CD4-positive, alpha-beta memory T cell (primary cell): ENCODE data around the gene RSBN1. TPM values are rescaled to one million over a fixed set of nuclear protein-coding genes. Genes with fewer than 3 reads are reported as not detected.
A peak's percentile ranks its signal among the peaks of the same experiment; 100 is the strongest.

ENCODE experiments used
- CTCF ChIA-PET: fragments of 350-600 bp; sonication (Branson Sonifier 250); formaldehyde crosslinking; loops from one replicate; lab custom pipeline; 2021; ENCODE audit warnings: inconsistent platforms; ENCODE audit not compliant: partially characterized antibody; lab: Charles Lee
- POLR2A ChIA-PET: fragments of 350-600 bp; sonication (Branson Sonifier 250); formaldehyde crosslinking; loops from one replicate; lab custom pipeline; 2021; ENCODE audit not compliant: partially characterized antibody; lab: Charles Lee
- DNase-seq, 5 donors: peaks; one replicate each; pipeline versions ENCODE4 v3.0.0 to v3.0.0-alpha.2; 2020 to 2022; ENCODE audit warnings: mixed read lengths in 1 of 5
- H3K27ac ChIP-seq: one replicate; pipeline ENCODE4 v1.7.0; 2013; ENCODE audit warnings: low read depth, low read length
- H3K27me3 ChIP-seq: 2 replicates; pipeline ENCODE4 v1.7.0; 2013; ENCODE audit warnings: mild to moderate bottlenecking, low read length, moderate library complexity; ENCODE audit not compliant: insufficient read depth
- H3K36me3 ChIP-seq: 2 replicates; pipeline ENCODE4 v1.7.0; 2013; ENCODE audit warnings: mild to moderate bottlenecking, low read length, moderate library complexity; ENCODE audit not compliant: insufficient read depth
- H3K4me1 ChIP-seq: 2 replicates; pipeline ENCODE4 v1.7.0; 2013; ENCODE audit warnings: mild to moderate bottlenecking, low read length, moderate library complexity; ENCODE audit not compliant: insufficient read depth
- H3K4me3 ChIP-seq, 2 donors: one replicate each; pipeline ENCODE4 v1.7.0; 2013; ENCODE audit warnings: low read length in 2 of 2, mild to moderate bottlenecking in 1 of 2
- H3K9me3 ChIP-seq, 2 donors: one replicate each; pipeline ENCODE4 v1.7.0; 2013; ENCODE audit warnings: low read length in 2 of 2, control low read depth in 1 of 2; ENCODE audit not compliant: control insufficient read depth in 1 of 2
- H3K27ac Mint-ChIP-seq, 7 donors: one replicate each; pipeline ENCODE4 v1.8.0; 2020 to 2021; ENCODE audit warnings: mixed read lengths in 7 of 7, mild to moderate bottlenecking in 6 of 7, inconsistent platforms in 3 of 7, moderate library complexity in 3 of 7
- H3K27me3 Mint-ChIP-seq, 2 donors: one replicate each; pipeline ENCODE4 v1.8.0; 2020 to 2021; ENCODE audit warnings: mixed read lengths in 2 of 2
- H3K36me3 Mint-ChIP-seq, 2 donors: one replicate each; pipeline ENCODE4 v1.8.0; 2020 to 2021; ENCODE audit warnings: mixed read lengths in 2 of 2, inconsistent platforms in 1 of 2, mild to moderate bottlenecking in 1 of 2
- H3K4me1 Mint-ChIP-seq, 4 donors: one replicate each; pipeline ENCODE4 v1.8.0; 2020 to 2021; ENCODE audit warnings: mixed read lengths in 4 of 4, mild to moderate bottlenecking in 1 of 4
- H3K4me3 Mint-ChIP-seq, 8 donors: one replicate each; pipeline ENCODE4 v1.8.0; 2020 to 2021; ENCODE audit warnings: mixed read lengths in 8 of 8, mild to moderate bottlenecking in 7 of 8, moderate library complexity in 6 of 8, inconsistent platforms in 3 of 8
- H3K9me3 Mint-ChIP-seq, 8 donors: one replicate each; pipeline ENCODE4 v1.8.0; 2020 to 2021; ENCODE audit warnings: mixed read lengths in 8 of 8, mild to moderate bottlenecking in 5 of 8, inconsistent platforms in 3 of 8, moderate library complexity in 1 of 8
- intact Hi-C: fragments of 100-400 bp; cut with micrococcal nuclease; formaldehyde crosslinking; loops from one replicate; pipeline ENCODE4 v1.15.1; 2023
- polyA plus RNA-seq, 2 donors: library from polyadenylated mRNA; unstranded; fragments of 300-500 nt; fragmentation: Illumina TruSeq; gene quantifications; one replicate each; pipeline ENCODE4 v1.2.3, GENCODE V29; 2021
- total RNA-seq, 2 experiments: library from RNA; stranded (reverse); gene quantifications; one replicate each; pipeline ENCODE4 v1.2.3, GENCODE V29; 2021

The RSBN1 gene
- total and polyA plus RNA-seq, 4 experiments from 2014 or later: 41.1 to 60.2 (median 55.3) TPM

DNA sequence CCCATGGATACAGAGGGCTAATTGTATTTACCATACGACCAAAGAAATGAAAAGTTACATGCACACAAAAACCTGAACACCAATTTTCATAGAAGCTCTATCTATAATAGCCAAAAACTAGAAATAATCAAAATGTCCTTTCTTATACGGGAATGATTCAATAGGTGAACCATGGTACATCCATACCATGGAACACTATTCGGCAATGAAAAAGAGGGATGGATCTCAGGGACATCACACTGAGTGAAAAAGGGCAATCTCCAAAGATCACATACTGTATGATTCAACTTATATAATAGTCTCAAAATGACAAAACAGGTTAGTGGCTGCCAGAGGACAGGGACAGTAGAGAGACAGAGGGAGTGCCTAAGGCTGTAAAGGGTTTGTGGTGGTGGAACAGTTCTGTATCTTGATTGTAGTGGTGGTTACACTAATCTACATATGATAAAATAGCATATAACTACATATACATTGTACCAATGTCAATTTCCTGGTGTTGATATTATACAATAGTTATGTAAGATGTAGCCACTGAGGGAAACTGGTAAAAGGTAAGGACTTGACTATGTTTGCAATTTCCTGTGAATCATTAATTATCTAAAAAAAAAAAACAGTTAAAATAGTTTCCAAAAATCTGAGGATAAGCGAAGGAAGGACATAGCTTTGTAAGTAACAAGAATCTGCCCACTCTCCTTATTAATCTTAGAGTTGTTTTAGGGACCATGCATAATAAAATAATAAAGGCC, 3.7 kb downstream of the RSBN1 start:
- ChIA-PET POLR2A (no interaction called here), CTCF (no interaction called here)
- peaks cover 41 to 77% (median 55%) of the 10 kb centered on the region in 4 donors for H3K4me1 Mint-ChIP-seq

DNA sequence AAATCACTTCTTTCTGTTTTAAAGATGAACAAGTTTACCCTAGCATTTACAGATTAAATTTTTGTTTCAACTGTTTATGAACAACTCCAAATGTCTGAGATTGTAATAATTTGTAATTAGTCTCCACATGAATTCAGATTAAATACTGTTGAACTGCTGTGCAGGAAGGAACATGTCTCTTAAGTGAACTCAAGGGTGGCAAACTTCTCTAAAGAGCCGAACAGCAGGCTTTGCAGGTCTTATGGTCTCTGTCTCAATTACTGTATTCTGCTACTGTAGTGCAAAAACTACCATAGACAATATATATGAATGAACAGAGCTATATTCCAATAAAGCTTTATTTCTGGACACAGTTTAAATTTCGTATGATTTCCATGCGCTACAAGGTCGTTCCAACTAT, 6.6 kb downstream of the RSBN1 start:
- peak overlapping the region in 5 of 8 donors; percentile 25 to 54 (median 33) for H3K4me3 Mint-ChIP-seq
- H3K4me1 ChIP-seq: peaks cover 89% of the 10 kb centered on the region
- no peaks in the 10 kb centered on the region for H3K27me3 ChIP-seq
- no peak overlapping the region for H3K4me3 ChIP-seq
- no peak for DNase-seq
- ChIA-PET POLR2A (interaction anchor here (1.2 kb wide), 1 partner anchor 124 kb away, joined by 4 read pairs; the partner anchor contains the start of gene HIPK1), CTCF (interaction anchor here (1.1 to 1.2 kb wide), 2 partner anchors 8 to 11 kb away, joined by 3 read pairs; no protein-coding TSS in a partner anchor)
- H3K27ac Mint-ChIP-seq: no peak overlapping the region
- no peaks in the 10 kb centered on the region for H3K27me3 Mint-ChIP-seq
- no peak overlapping the region for H3K27ac ChIP-seq
- peaks cover 57 to 95% (median 76%) of the 10 kb centered on the region in 4 donors for H3K4me1 Mint-ChIP-seq
- H3K36me3 ChIP-seq: no peaks in the 10 kb centered on the region
- intact Hi-C loops: no loop called here
- peaks cover 0 to 2% (median 0%) of the 10 kb centered on the region in 8 donors for H3K9me3 Mint-ChIP-seq
- peaks cover 23 to 35% of the 10 kb centered on the region in 2 donors for H3K36me3 Mint-ChIP-seq
- no peaks in the 10 kb centered on the region for H3K9me3 ChIP-seq

More for the DNA sequence above, 3.7 kb downstream of the RSBN1 start:
- Mint-ChIP-seq H3K4me3 (peak overlapping the region; percentile 51 to 99 (median 74)), H3K27ac (peak overlapping the region in 6 of 7 donors; percentile 39 to 100 (median 66)), H3K27me3 (no peaks in the 10 kb centered on the region), H3K9me3 (peaks cover 0 to 5% (median 0%) of the 10 kb centered on the region in 8 donors), H3K36me3 (peaks cover 19 to 41% of the 10 kb centered on the region in 2 donors)
- H3K4me3 ChIP-seq: no peak overlapping the region
- no peaks in the 10 kb centered on the region for H3K9me3 ChIP-seq
- H3K36me3 ChIP-seq: no peaks in the 10 kb centered on the region
- peak overlapping the region; percentile 32 for H3K27ac ChIP-seq
- no peak for DNase-seq
- peaks cover 69% of the 10 kb centered on the region for H3K4me1 ChIP-seq
- no peaks in the 10 kb centered on the region for H3K27me3 ChIP-seq
- intact Hi-C loops: loop anchor here (2.0 kb wide), 1 partner anchor 16 kb away; no protein-coding TSS in a partner anchor

DNA sequence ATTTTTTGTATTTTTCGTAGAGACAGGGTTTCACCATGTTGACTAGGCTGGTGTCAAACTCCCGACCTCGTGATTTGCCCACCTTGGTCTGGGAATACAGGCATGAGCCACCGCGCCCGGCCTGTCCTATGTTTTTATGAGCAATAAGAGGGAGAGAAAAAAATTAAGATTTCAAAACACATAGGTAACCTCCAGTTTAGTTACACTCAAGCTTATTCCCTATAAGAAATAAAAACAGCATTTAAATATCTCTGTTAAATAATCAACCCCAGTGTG, 7.1 kb downstream of the RSBN1 start:
- Histone ChIP-seq H3K4me3 (no peak overlapping the region), H3K36me3 (no peaks in the 10 kb centered on the region), H3K4me1 (peaks cover 89% of the 10 kb centered on the region), H3K27ac (no peak overlapping the region), H3K9me3 (no peaks in the 10 kb centered on the region), H3K27me3 (no peaks in the 10 kb centered on the region)
- Mint-ChIP-seq H3K4me3 (peak overlapping the region in 3 of 8 donors; percentile 32 to 54 (median 43)), H3K27ac (peak overlapping the region in 1 of 7 donors; percentile 36), H3K36me3 (peaks cover 23 to 35% of the 10 kb centered on the region in 2 donors), H3K4me1 (peaks cover 61 to 95% (median 78%) of the 10 kb centered on the region in 4 donors), H3K9me3 (peaks cover 0 to 2% (median 0%) of the 10 kb centered on the region in 8 donors), H3K27me3 (no peaks in the 10 kb centered on the region)
- intact Hi-C loops: no loop called here
- no peak for DNase-seq
- ChIA-PET CTCF (interaction anchor here (1.1 to 1.2 kb wide), 2 partner anchors 9 to 10 kb away, joined by 3 read pairs; no protein-coding TSS in a partner anchor), POLR2A (no interaction called here)

DNA sequence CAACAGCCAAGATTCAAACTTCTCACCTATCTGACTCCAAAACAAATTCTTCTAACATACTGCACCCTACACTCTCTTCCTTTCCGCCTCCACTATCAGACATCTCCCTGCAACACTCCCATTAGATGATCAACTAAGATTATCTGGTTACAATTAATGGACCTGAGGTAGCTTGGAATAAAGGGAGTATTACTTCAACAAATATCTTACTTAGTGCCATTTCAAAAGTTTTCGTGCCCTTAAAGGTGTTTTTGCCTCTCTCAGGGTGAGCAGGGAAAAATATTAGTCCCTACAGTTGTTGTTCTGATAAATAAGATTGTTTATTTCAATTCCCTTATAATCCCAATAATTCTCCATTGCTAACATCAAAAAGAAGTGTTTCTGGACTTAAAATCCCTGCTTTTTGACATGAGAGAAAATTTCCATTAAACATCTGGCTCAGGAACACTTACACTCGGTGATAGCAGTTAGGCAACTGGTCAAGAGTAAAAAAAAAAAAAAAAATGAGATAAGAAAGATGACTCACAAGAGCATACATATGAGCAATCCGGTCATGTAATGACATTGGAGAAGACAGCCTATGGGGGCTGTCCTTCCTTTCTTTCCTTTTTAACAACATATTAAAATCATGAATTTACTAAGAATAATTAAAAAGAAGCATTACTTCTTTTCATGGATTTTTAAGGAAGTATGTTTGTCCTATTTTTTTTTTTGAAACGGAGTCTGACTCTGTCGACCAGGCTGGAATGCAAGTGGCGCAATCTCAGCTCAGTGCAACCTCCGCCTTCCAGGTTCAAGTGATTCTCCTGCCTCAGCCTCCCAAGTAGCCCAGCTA, 7.6 kb downstream of the RSBN1 start:
- Mint-ChIP-seq H3K9me3 (peaks cover 0 to 2% (median 0%) of the 10 kb centered on the region in 8 donors), H3K27ac (peak overlapping the region in 2 of 7 donors; percentile 28 to 36), H3K27me3 (no peaks in the 10 kb centered on the region), H3K36me3 (peaks cover 23 to 35% of the 10 kb centered on the region in 2 donors), H3K4me3 (peak overlapping the region in 6 of 8 donors; percentile 14 to 58 (median 30)), H3K4me1 (peaks cover 57 to 94% (median 74%) of the 10 kb centered on the region in 4 donors)
- Histone ChIP-seq H3K9me3 (no peaks in the 10 kb centered on the region), H3K36me3 (no peaks in the 10 kb centered on the region), H3K27me3 (no peaks in the 10 kb centered on the region), H3K4me3 (no peak overlapping the region), H3K4me1 (peaks cover 89% of the 10 kb centered on the region), H3K27ac (no peak overlapping the region)
- no peak for DNase-seq
- ChIA-PET POLR2A (interaction anchor here (1.3 kb wide), 1 partner anchor 24 kb away, joined by 6 read pairs; no protein-coding TSS in a partner anchor), CTCF (interaction anchor here (1.2 kb wide), 1 partner anchor 9 kb away, joined by 3 read pairs; no protein-coding TSS in a partner anchor)
- intact Hi-C loops: no loop called here

DNA sequence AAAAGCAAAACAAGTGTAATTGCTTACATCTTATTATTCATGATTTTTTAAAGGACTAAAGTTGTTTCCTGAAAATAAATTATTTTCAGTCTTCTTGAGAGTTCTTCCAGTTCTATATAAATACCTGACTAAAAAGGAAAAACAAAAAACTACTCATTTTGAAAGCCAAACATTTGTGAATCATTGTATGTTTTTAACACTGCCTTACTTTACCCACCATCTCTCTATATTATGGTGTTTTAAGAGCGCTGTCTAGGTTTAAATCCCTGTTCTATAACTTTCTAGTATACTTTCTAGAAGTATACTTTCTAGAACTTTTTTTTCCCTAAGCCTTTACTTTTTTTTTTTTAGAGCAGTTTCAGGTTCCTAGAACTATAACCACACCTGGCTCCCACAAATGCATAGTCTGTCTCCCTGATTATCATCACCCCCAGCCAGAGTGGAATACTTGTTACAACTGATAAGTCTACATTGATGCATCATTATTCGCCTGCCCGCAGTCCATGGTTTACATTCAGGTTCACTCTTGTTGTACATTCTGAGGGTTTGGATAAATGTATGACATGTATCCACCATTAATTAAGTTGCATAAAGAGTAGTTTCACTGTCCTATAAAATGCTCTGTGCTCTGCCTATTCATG, 9.8 kb downstream of the RSBN1 start:
- H3K9me3 Mint-ChIP-seq: no peaks in the 10 kb centered on the region
- CTCF ChIA-PET: no interaction called here

DNA sequence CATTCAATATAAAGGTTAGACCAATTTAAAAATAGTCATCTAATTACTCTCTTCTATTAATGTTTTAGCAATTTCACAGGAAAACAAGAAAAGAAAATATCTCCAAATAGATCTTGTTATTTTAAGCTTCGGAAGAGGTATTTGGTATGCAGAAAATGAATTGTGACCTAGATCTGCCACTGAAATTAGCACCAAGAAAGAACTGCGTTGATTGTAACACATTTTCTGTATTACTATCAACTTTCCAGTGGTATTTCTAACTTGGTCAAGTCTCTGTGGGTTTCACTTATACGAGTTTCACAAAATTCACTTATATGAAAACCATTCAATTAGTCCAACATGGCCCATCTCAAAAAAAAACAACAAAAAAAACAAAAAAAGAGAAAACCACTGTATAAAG, 11.8 kb downstream of the RSBN1 start:
- H3K27ac Mint-ChIP-seq: peak overlapping the region in 6 of 7 donors; percentile 35 to 81 (median 63)
- peaks cover 29 to 36% of the 10 kb centered on the region in 2 donors for H3K36me3 Mint-ChIP-seq
- H3K9me3 Mint-ChIP-seq: no peaks in the 10 kb centered on the region
- H3K4me3 Mint-ChIP-seq: peak overlapping the region in 5 of 8 donors; percentile 2 to 46 (median 24)
- Histone ChIP-seq H3K9me3 (no peaks in the 10 kb centered on the region), H3K36me3 (peaks cover 19% of the 10 kb centered on the region), H3K4me3 (no peak overlapping the region), H3K27ac (no peak overlapping the region), H3K4me1 (peaks cover 70% of the 10 kb centered on the region), H3K27me3 (no peaks in the 10 kb centered on the region)
- POLR2A ChIA-PET: interaction anchor here (1.3 to 2.2 kb wide), 3 partner anchors 12 to 41 kb away, joined by 3 to 7 read pairs (median 6); partner anchors contain the start of genes PHTF1 and RSBN1
- H3K4me1 Mint-ChIP-seq: peaks cover 51 to 84% (median 61%) of the 10 kb centered on the region in 4 donors
- no peak for DNase-seq
- intact Hi-C loops: no loop called here
- CTCF ChIA-PET: interaction anchor here (1.0 kb wide), 1 partner anchor 35 kb away, joined by 3 read pairs; no protein-coding TSS in a partner anchor
- no peaks in the 10 kb centered on the region for H3K27me3 Mint-ChIP-seq

More for the DNA sequence above, 9.8 kb downstream of the RSBN1 start:
- Mint-ChIP-seq H3K36me3 (peaks cover 25 to 29% of the 10 kb centered on the region in 2 donors), H3K27ac (peak overlapping the region in 2 of 7 donors; percentile 0 to 2), H3K4me1 (peaks cover 56 to 93% (median 72%) of the 10 kb centered on the region in 4 donors), H3K4me3 (peak overlapping the region in 4 of 8 donors; percentile 21 to 76 (median 36)), H3K27me3 (no peaks in the 10 kb centered on the region)
- peaks cover 4% of the 10 kb centered on the region for H3K36me3 ChIP-seq
- no peak overlapping the region for H3K4me3 ChIP-seq
- intact Hi-C loops: no loop called here
- H3K4me1 ChIP-seq: peaks cover 85% of the 10 kb centered on the region
- H3K27ac ChIP-seq: no peak overlapping the region
- POLR2A ChIA-PET: interaction anchor here (1.3 kb wide), 1 partner anchor 10 kb away, joined by 4 read pairs; no protein-coding TSS in a partner anchor
- DNase-seq: no peak
- no peaks in the 10 kb centered on the region for H3K9me3 ChIP-seq
- no peaks in the 10 kb centered on the region for H3K27me3 ChIP-seq
